SU-DHL-6 (cell line): Measurements from ENCODE around the gene MOV10.

Experiments used
- H2AFZ ChIP-seq: fragments of 200-600 bp; sonication (generic); 2 replicates; pipeline ENCODE4 v1.6.1; 2014; ENCODE audit warnings: low read depth, mild to moderate bottlenecking, moderate library complexity, mixed read lengths, antibody characterized with exemption, low read length; ENCODE audit not compliant: severe bottlenecking
- H3F3A ChIP-seq: fragments of 200-600 bp; shearing (Covaris generic); 2 replicates; pipeline ENCODE4 v1.6.0; 2016; ENCODE audit warnings: antibody characterized with exemption, mild to moderate bottlenecking; ENCODE audit not compliant: insufficient read depth
- H3K27ac ChIP-seq: fragments of 200-600 bp; sonication (generic); 2 replicates; pipeline ENCODE4 v1.5.1; 2016; ENCODE audit warnings: low read depth, mild to moderate bottlenecking, low read length, moderate library complexity, mixed read lengths
- H3K27me3 ChIP-seq: fragments of 200-600 bp; sonication (generic), shearing (Covaris generic); 2 replicates; pipeline ENCODE4 v1.6.0; 2014; ENCODE audit warnings: mild to moderate bottlenecking, low read length
- H3K36me3 ChIP-seq: fragments of 200-600 bp; sonication (generic); 2 replicates; pipeline ENCODE4 v1.6.1; 2014; ENCODE audit warnings: mild to moderate bottlenecking, low read length, mixed read lengths
- H3K4me2 ChIP-seq: fragments of 300-600, 200-600 bp; shearing (Covaris generic), sonication (generic); 2 replicates; pipeline ENCODE4 v1.6.0; 2014; ENCODE audit warnings: low read length, low read depth, mild to moderate bottlenecking; ENCODE audit not compliant: poor library complexity, severe bottlenecking
- H3K4me3 ChIP-seq: fragments of 200-600 bp; sonication (generic); 2 replicates; pipeline ENCODE4 v1.5.1; 2014; ENCODE audit warnings: antibody characterized with exemption, low read length, mild to moderate bottlenecking, mixed read lengths; ENCODE audit not compliant: insufficient read depth, poor library complexity, severe bottlenecking
- H3K79me2 ChIP-seq: fragments of 200-600 bp; sonication (generic); 2 replicates; pipeline ENCODE4 v1.6.1; 2014; ENCODE audit warnings: mild to moderate bottlenecking, low read length, moderate library complexity; ENCODE audit not compliant: insufficient read depth
- H3K9ac ChIP-seq: fragments of 200-600 bp; sonication (generic); 2 replicates; pipeline ENCODE4 v1.7.0; 2014; ENCODE audit warnings: mild to moderate bottlenecking, low read length
- H3K9me2 ChIP-seq: fragments of 200-600 bp; sonication (generic); replicated peaks from 2 replicates; pipeline ENCODE4 v1.6.1; 2014; ENCODE audit warnings: low read length; ENCODE audit not compliant: insufficient read depth
- H3K9me3 ChIP-seq: fragments of 200-600 bp; sonication (generic); 2 replicates; pipeline ENCODE4 v1.6.1; 2014; ENCODE audit warnings: low read length, mixed read lengths; ENCODE audit not compliant: insufficient read depth
- H4K20me1 ChIP-seq: fragments of 200-600 bp; sonication (generic); 2 replicates; pipeline ENCODE4 v1.6.1; 2014; ENCODE audit warnings: low read depth, mild to moderate bottlenecking, antibody characterized with exemption, low read length, moderate library complexity, mixed read lengths
- CTCF ChIP-seq: fragments of 200-600 bp; sonication (generic); IDR thresholded peaks from one replicate; pipeline ENCODE4 v1.5.1; 2017; ENCODE audit warnings: antibody characterized with exemption, mild to moderate bottlenecking, low read length, moderate library complexity; ENCODE audit not compliant: insufficient read depth, poor library complexity, severe bottlenecking
- EZH2phosphoT487 ChIP-seq: fragments of 200-600 bp; sonication (generic), shearing (Covaris generic); conservative IDR thresholded peaks from 2 replicates; pipeline ENCODE4 v1.6.1; 2018; ENCODE audit warnings: mild to moderate bottlenecking, antibody characterized with exemption, low read length, moderate library complexity, mixed read lengths

MOV10 gene

GRCh38 chr1:112675728-112676381 lies 1.4 kb downstream of the MOV10 start:
- Histone ChIP-seq H3K79me2 (no peaks in the 10 kb centered on the region), H2AFZ (no peak overlapping the region), H3K36me3 (peaks cover 10% of the 10 kb centered on the region; the same call in 1 of the 2 replicates), H4K20me1 (no peaks in the 10 kb centered on the region), H3K9me3 (no peaks in the 10 kb centered on the region), H3K9ac (no peak overlapping the region), H3K4me3 (no peak overlapping the region), H3K9me2 (no peaks in the 10 kb centered on the region), H3K27ac (no peak overlapping the region), H3F3A (peaks cover 27% of the 10 kb centered on the region), H3K4me2 (no peak overlapping the region), H3K27me3 (no peaks in the 10 kb centered on the region)
- TF ChIP-seq EZH2phosphoT487 (no peak), CTCF (no peak)

GRCh38 chr1:112676543-112676942 lies 2.1 kb downstream of the MOV10 start:
- TF ChIP-seq CTCF (no peak), EZH2phosphoT487 (no peak)
- Histone ChIP-seq H3K36me3 (peaks cover 6% of the 10 kb centered on the region; the same call in 1 of the 2 replicates), H3K4me2 (no peak overlapping the region), H3K9me2 (no peaks in the 10 kb centered on the region), H3F3A (peaks cover 24% of the 10 kb centered on the region), H3K27me3 (no peaks in the 10 kb centered on the region), H3K4me3 (no peak overlapping the region), H3K79me2 (no peaks in the 10 kb centered on the region), H3K27ac (no peak overlapping the region), H3K9ac (no peak overlapping the region), H4K20me1 (no peaks in the 10 kb centered on the region), H2AFZ (no peak overlapping the region), H3K9me3 (no peaks in the 10 kb centered on the region)

GRCh38 chr1:112677501-112677900 lies 3.0 kb downstream of the MOV10 start:
- Histone ChIP-seq H3K27me3 (no peaks in the 10 kb centered on the region), H3F3A (peaks cover 16% of the 10 kb centered on the region), H3K9me2 (no peaks in the 10 kb centered on the region), H3K9me3 (no peaks in the 10 kb centered on the region), H3K9ac (no peak overlapping the region), H2AFZ (no peak overlapping the region), H3K36me3 (no peaks in the 10 kb centered on the region), H3K79me2 (no peaks in the 10 kb centered on the region), H4K20me1 (no peaks in the 10 kb centered on the region), H3K4me2 (no peak overlapping the region), H3K4me3 (no peak overlapping the region), H3K27ac (no peak overlapping the region)
- no peak for TF ChIP-seq EZH2phosphoT487
- no peak for TF ChIP-seq CTCF
